ENCODE data around the gene TP73.

TP73 gene

DNA sequence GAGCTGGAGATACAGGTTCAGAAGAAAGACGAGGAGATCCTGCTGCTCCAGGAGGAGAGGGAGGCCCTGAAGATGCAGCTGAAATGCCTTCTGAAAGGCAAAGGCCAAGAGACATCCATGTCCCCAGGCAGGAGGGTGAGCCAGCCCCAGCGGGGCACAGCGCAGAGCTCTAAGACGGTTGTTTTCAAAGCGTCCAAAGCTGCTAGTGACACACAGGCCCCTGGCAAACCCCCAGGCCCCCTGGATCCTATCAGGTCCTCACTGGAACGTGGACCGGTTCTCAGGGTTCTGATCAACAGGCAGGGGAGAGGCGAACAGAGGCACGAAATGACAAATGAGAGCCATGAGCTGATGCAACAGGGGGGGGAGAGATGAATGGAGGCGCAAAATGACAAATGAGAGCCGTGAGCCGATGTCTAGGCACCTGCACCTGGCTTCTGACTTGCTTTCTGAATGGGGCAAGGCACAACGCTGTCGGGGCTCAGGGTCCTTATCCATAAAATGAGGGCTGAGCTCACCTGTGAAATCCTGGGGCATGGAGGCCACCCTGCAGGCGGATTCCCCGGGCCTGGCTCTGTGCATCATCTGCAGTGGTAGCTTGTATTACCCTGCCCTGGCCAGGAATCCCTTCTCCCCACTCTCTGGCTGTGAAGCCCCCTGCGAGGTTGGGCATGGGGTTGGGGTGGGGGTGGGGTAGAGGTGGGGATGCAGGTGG, 109.1 kb downstream of the TP73 start:
- DNase-seq (ENCODE audit: low read depth in 2 of 2, low spot score in 1 of 2), result no peak

DNA sequence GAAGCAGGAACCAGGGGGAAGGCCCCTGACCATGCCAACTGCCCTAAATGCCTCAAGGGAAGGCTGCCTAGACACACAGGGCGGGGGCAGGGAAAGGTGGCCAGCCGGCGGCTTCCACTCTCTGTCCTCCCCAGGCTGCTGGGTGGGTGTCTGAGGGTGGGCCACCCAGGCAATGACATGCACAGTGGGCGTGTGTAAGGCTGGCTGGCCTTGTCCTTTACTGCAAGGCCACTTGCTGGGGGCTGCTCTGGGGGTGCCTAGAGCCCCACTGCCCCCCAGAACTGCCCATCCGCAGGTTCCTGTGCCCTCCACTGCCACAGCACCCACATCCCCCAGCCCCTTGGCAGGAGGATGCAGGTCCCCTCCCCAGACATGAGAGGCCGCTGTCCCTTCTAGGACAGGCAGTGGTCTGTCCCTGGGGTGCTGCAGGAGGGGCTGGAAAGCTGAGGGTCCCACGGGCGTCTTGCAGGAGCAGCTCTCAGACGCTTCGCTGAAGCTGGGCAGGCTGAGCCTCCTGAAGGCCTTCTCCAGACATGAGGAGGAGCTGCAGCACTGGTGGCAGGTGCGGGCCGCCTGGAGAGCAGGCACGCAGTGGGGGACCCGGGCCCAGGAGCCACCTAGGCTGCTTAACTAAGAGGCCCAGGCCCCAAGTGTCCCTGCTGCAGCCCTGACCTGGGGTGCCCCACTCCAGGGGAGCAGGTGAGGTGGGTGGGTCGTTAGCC, 110.0 kb downstream of the TP73 start:
- DNase-seq (ENCODE audit: low read depth in 2 of 2, low spot score in 1 of 2), result no peak

DNA sequence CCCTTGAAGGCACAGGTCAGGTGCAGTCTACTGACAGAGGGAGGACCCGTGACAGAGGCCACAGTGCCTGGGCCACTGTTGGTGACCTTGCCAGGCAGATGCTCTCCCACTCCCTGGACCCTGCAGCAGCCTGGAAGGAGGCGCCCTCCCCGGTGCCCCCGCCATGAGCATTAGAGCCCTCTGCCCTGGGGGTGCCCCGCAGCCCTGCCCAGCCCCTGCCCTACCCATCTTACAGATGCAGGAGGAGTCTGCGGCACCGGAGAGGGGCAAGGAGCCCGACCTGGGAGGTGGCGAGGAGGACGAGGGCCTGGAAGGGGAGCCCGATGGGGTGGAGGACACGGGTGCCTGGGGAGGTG, 110.5 kb downstream of the TP73 start:
- no peak for DNase-seq (ENCODE audit: low read depth in 2 of 2, low spot score in 1 of 2)

DNA sequence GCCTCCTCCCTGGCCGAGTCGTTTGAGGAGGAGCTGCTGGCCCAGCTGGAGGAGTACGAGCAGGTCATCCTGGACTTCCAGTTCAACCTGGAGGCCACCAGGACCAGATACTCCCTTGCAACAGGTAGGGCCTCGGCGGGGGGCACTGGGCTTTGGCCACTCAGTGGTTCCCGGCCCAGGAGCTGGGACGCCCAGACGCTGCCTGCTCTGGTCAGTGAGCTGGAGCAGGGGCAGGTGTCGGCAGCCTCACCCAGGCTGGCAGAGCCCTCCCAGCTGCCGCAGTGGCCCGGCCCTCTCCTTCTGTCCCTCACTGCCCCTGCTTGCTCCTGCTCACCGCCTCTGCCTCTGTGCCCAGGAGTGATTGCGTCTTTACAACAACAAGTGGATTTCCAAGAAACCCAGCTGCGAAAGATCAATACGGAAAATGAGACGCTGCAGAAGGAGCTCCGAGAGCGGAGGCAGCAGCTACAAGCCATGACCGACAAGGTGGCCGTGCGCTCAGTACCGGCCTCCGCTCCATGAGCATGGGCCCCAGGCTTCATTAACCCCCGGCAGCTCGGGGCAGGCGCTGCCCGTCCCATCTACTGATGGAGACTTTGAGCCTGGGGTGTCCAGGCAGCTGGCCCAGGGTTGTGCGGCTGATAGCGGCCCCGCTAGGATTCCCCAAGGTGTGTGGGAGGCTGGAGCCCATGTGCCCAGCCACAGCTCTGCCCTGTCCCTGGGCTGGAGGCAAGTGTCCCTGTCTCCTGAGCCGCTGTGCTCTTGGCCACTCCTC, 111.2 kb downstream of the TP73 start:
- DNase-seq (ENCODE audit: low read depth in 2 of 2, low spot score in 1 of 2), result no peak

DNA sequence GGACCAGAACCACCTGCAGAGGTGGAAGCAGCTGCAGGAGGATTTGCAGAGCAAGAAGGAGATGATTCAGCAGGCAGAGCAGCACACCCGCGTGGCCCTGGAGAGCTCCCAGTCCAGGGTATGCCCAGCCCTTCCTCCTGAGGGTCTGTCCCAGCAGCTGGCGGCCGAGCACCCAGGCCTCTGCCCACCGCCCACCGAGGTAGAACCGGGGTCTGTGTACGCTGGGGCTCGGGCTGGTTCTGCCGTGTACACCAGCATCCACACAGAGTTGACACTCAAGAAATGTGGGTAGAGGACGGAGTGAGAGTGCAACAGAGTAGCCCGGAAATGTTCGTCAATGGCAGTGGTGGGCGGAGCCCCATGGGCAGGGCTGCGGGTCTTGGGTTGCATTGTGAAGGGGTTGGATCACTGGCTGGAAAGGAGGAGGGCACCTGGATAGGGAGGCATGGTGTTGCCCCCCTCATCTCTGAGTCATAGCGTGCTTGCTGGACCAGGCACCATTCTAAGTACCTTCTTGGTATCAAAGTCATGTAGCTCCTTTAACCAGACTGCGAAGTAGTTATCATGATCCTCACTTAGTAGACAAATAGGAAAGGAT, 115.1 kb downstream of the TP73 start:
- DNase-seq (ENCODE audit: low read depth in 2 of 2, low spot score in 1 of 2), result no peak

DNA sequence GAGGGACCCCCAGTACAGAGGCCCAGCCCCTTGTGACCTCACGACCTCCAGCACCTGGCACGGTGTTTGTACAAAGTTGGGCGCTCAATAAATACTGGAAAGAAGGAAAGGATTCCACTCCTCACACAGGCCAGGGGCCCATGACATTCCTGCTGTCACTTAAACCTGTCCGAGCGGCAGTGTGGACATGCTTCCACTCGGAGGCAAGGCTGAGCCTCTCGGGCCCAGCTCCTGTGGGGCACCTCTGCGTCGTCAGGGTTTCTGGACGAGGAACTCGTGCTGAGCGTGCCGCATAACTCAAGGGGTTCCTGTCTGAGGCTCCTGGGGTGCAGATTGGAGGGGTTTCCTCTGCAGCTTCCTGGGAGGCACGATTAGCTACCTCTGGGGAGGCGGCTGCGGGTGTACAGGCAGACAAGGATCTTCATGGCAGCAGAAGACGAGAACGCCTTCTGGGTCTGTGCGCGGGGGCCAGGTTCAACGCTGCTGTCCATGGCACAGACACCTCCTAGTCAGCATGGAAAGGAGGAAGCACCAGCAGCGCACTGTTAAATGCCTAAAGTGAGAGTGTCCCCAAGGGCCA, 116.6 kb downstream of the TP73 start:
- no peak for DNase-seq (ENCODE audit: low read depth in 2 of 2, low spot score in 1 of 2)

DNA sequence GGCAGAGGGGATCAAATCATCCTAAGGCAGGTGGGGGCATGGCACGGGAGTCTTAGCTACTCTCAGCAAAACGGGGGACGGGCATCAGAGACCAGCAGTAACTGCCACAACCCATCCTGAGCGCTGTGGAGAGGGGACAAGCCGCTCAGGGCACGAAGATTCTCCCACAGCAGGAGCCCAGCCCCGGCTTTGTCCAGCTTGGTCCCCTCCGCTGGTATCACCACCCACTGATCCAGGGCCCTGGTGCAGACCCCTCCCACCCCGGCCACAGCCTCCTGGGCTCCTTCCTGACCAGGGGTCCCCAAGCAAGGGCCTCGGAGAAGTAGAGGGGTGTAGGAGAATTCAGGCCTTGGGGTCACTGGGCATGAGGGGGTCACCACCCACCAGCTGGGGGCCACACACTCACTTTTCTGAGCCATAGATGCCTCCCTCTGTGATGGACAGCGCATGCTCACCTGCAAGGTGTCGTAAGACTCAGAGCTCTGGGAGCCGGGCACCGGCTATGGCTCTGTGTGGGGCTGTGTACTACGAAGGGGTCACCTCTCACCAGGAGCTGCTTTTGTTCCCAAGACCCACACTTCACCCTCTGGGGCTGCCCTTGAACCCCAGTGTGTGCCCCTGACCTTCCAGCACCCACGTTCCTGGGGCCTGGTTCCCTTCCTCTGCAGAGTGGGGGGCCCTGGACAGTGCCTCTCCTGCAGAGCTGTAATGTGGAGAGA, 117.9 kb downstream of the TP73 start:
- DNase-seq (ENCODE audit: low read depth in 2 of 2, low spot score in 1 of 2), result no peak

DNA sequence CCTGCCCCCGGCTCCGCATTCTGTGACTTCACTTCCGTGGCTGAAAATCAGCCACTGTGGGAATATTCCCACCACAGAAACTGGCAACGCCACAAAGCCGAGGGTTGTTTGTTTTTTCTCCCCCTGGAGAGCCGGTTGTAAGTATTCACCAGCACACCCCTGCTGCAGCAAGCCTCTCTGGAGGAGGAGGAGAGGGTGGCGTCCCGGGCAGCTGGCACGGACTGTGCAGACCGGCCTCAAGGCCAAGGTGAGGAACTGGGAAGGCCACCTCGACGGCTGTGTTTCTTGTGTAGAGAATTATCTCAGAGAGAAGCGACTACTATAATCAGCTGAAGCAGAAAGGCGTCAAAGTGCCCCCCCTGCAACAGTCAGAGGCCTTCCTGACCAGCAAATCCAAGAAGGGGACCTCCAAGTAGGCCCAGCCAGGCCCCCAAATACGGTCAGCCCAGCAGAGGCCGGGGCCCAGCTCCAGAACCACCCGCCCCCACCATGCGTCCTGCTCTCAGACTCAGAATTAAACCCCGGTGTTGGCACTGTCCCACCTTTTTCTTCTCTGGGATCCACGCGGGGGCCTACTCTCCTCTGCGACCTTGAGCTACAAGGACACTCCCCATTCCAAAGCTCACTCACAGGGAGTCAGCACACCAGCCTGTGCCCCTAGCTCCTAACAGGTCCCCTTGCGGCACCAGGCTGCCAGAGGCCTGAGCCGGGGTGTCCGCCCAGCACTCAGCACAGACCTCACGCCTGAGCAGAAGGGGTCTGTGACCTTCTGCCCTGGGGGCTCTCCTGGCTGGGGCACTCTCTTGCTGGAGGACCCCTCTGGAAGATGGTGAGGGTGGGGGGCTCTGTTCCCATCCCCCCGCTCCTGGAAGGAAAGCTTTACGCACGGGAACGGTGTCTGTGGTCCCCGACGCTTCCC, 119.1 kb downstream of the TP73 start:
- DNase-seq (ENCODE audit: low read depth in 2 of 2, low spot score in 1 of 2), result no peak

DNA sequence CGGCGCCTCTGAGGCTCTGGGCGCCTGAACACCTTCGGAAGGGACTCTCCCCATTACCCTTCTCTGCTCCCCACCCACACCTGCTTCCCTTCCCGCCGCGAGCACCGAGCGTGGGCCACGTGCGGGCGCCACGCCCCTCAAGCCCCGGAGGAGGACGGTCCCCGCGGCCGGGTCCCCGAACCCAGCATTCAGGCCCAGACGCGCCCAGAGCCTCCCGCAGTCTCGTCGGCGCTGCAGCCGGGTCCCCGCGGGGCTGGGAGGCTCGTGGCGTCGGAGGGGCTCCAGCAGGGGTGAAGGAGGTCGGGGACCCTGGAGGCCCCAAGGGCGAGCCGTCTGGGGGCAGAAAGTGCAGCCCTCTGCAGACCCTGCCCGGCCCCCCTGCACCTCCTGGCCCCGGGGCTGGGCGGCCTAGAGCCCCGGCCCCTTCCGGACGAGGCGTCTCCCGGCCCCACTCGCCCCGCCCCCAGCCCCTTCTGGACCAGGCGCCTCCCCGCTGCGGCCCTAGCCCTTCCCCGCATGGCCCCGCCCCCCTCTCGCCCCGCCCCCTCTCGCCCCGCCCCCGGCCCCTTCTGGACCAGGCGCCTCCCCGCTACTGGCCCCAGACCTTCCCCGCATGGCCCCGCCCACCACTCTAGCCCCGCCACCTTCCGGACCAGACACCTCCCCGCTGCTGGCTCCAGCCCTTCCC, 119.9 kb downstream of the TP73 start:
- DNase-seq (ENCODE audit: low read depth in 2 of 2, low spot score in 1 of 2), result peak; percentile 49 to 72

DNA sequence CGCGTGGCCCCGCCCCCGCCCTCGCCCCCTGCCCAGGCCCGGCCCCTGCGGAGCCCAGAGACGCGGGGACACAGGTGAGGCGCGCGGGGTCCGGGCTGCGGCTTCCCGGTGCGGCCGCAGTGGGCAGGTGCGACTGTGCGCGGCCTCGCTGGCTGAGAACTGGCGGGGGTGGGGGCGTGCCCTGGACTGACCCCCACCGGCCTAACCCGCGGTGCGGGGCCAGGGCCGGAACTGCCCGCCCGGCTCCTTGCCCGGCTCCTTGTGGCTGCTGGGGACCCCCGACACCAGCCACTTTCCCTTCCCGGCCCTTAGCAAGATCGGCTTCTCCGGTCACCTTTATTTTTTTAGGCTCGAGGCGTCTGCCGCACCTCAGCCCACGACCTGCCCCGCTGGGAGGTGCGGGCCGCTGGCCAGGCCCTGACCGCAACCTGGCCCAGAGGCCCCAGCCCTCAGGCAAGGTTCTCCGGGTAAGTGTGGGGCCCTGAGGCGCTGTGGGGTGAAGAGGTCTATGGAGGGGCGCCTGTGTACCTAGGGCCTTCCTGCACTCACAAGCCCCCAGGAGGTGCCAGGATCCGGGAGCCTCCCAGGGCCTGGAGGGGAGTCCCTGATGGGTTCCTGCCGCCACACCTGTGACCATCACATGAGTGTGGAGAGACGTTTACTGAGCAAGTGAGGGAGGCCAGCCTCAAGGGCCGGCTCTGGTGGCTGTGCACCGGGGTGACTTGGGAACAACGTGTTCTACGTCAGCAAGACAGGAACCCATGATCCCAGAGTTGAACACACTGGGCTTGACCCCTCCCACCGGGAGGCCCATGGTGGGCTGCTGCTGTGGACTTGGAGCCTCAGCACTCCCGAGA, 120.6 kb downstream of the TP73 start, which contains the start of gene SMIM1:
Gene SMIM1 (plus strand): TSS at position 35 of the 857 bp plus-strand sequence. CDS start 2,625 bp downstream, outside the sequence.
- DNase-seq (ENCODE audit: low read depth in 2 of 2, low spot score in 1 of 2), result no peak

DNA sequence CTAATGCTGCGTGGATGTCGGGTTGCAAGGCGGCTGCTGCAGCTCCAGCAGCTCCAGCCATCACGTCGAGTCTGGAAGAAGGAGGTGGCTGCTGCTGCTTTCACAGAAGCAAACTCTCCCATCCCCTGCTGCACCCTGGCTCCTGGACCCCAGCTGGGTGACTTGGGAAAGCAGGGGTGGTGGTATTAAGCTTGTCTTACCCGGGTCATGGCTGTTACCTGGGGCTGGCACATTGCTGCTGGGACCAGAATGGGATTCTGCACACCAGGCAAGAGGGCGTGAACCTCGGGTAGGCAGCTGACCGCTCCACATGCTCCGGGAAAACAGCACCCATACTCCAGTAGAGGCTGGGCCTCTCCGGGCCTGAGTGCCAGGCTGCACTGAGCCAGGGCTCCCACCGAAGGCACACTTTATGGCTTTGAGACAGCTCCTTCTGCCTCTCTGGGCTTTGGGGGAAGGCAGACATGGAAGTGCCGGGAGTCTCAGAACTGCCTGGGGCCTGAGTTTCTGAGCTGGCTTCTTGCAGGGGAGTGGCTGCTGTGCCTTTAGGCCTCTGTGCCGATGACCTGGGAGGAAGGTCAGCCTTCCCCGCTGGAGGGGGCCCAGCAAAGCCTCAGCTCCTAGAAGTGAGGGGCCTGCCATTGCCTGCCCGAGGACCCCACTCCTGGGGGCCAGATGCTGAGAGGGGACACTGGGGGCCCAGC, 121.4 kb downstream of the TP73 start:
- DNase-seq (ENCODE audit: low read depth in 2 of 2, low spot score in 1 of 2), result no peak

DNA sequence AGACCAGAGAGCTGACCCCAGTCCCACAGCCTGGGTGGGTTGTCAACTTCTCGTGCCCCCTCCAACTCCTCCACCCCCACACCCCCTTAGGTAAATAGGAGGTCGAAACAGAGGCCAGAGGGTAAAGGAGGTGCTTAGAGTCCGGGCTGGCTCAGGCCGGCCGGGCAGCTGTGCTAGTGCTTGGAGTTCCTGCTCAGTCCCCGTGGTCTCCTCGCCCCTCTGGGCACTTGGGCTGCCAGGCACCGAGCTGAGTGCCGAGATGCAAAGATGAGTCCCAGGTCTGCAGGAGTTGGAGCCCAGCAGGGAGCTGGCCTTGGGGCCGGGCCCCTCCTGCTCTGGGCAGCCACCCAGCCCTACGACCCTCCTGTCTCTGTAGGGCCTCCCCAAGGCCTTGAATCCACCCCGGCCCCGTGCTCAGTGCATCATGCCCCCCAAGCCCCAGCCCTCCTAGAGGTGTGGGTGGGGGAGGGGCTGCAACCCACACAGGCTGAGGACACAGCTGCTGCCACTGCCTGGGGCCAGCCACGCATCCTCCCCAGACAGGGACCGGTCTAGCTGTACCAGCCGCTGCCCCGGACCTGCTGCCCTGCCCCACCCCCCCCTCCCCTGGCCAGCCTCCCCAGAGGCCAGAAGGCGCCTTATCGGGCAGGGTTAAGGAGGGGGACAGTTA, 122.1 kb downstream of the TP73 start:
- no peak for DNase-seq (ENCODE audit: low read depth in 2 of 2, low spot score in 1 of 2)

DNA sequence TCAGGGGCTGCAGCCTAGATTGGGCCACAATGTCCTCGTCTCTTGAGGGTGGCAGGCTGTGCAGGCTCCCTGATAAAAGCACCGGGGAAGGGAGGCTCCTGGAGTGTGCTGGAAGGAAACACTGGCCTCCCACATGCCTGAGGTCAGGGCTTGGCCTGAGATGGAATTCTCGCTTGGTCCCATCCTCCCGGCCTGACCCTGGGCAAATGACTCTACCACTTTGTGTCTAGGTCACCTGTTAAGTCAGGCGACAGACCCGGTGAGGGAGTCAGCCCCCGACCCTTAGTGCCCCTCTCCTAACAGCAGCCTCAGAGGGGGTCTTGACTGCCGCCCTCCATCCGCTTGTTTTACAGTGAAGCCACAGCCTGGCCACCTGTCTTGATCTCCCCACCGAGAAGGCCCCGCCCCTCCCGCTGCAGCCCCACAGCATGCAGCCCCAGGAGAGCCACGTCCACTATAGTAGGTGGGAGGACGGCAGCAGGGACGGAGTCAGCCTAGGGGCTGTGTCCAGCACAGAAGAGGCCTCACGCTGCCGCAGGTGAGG, 122.7 kb downstream of the TP73 start:
- DNase-seq (ENCODE audit: low read depth in 2 of 2, low spot score in 1 of 2), result no peak

DNA sequence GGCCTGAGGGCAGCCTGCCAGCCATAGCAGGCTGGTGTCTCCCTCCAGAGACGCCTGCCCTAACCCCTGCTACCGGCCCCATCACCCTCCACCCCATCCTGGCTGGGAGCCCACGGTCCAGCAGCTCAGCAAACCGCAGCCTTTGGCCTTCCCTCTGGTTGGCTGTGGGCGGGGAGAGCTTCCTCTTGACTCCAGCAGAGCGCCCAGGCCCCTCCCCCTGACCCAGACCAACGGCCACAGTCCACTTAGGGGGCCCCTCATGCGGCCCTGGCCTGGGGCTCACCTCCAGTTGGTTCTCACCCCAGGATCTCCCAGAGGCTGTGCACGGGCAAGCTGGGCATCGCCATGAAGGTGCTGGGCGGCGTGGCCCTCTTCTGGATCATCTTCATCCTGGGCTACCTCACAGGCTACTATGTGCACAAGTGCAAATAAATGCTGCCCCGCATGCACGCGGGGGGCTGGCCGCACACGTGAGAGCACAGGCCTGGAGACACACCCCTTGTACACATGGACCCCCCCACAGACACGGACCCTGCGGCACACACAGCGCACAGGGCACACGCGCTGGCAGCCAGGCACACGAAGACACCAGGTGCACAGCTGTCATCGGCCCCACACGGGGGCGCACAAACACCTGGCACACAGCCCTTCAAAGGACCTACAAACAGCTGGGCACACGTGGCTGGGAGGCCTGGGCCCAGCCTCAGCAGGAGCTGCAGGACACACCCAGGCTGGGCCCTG, 123.3 kb downstream of the TP73 start:
- no peak for DNase-seq (ENCODE audit: low read depth in 2 of 2, low spot score in 1 of 2)

DNA sequence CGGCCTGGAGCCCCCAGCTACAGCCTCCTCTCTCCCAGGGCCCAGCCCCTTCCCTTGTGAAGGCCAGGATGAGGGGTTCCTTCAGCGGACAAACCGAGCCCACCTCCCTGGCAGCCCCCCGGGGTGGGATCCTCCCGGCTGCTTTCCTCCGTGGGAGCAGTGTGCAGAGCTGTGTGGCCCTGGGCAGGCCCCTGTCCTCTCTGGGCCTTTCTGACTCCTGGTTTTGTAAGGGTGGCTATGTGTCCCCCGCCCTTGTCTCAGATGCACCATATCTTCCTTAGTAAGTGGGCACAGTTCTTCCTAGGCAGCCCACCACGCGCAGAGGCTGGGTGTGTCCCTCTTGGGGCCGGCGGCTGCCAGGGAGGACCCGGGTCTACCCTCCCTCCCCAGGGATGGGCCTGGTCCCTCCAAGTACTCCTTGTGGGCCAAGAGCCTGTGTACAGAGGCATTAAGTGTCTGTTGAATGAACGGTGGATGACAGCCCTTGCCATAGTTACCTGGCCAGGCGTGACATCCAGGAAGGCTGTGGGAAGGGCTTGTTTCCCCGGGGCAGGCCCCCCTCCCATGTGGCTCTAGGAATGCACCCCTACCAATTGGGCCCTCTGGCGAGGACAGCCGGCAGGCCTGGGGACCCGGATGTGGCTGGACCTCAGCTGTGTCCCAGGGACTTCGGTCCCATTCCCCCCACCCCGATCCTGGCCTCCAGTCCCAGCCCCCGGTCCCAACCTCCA, 124.1 kb downstream of the TP73 start:
- no peak for DNase-seq (ENCODE audit: low read depth in 2 of 2, low spot score in 1 of 2)

All from stimulated activated CD8-positive, alpha-beta memory T cell treated with anti-CD3 and anti-CD28 coated beads, Interleukin-4, amount 100 ng/mL, for 4 hours (primary cell).